ENCODE results near the gene RTL10. TPM values are rescaled to one million over a fixed set of nuclear protein-coding genes. Genes with fewer than 3 reads are reported as not detected.
"Not testable (repeated sequence)": the region's sequence is repeated elsewhere in the genome, so short reads cannot be mapped to it uniquely, and the experiment has no call there.

The RTL10 gene
- polyA plus RNA-seq, 1 donor (not counting 4 experiments of a cell fraction or from before 2014, with no cell fraction given) = 12.9 TPM

DNA sequence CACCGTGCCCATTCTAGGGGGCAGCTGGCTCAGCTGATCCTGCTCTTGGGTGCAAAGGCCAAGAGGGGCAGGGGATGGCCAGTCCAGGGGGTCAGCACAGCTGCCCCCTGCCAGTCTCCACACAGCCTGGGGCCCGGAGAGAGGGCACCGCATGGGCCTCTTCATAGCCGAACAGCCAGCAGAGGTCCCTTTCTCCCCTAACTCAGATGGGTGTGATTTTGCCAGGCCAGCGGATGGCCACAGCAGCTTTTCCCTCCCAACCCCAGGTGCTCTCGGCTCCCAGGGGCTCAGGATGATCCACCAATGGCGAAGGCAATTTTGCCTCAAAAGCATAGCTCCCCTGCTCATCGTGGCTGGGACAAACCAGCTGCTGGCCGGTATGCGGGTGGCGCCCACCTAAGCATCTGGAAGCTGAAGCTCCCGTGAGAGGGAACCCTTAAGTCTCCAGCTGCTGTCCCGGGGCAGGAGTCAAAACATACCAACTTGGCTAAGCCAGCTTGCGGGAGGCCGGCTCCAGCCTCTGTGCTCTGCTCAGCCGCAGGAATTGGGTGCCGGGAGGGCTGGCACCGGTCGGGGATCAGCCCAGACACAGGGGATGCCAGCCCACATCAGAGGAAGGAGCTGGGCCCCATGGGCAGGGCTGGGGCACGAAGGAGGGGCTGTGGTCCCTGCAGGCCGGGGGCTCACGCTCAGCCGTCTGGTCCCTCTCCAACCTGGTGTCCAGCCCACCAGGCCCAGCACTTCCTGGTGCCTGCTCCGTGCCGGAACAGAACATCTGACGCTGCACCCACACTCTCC lies 30.5 kb upstream of the RTL10 start:
- Histone ChIP-seq H3K27ac (ENCODE audit: control insufficient read depth, insufficient read depth, low read length) (no peak overlapping the region), H3K4me3 (ENCODE audit: control insufficient read depth in 2 of 3, extremely low read depth in 1 of 3, insufficient read depth in 2 of 3, low read depth in 1 of 3, low read length in 3 of 3) (no peak overlapping the region), H3K27me3 (ENCODE audit: control insufficient read depth, extremely low read depth, insufficient read depth, low read length) (no peaks in the 10 kb centered on the region), H2AFZ (ENCODE audit: control insufficient read depth, low read length) (no peak overlapping the region), H3K36me3 (ENCODE audit: control insufficient read depth in 2 of 2, extremely low read depth in 1 of 2, insufficient read depth in 2 of 2, low read length in 2 of 2) (no peaks in the 10 kb centered on the region), H3K9ac (ENCODE audit: control insufficient read depth, extremely low read depth, insufficient read depth, low read length) (no peak overlapping the region), H4K20me1 (ENCODE audit: control insufficient read depth, extremely low read depth, insufficient read depth, low read length) (no peaks in the 10 kb centered on the region), H3K4me1 (ENCODE audit: control insufficient read depth, extremely low read depth, insufficient read depth, low read length) (peaks cover 43% of the 10 kb centered on the region), H3K79me2 (ENCODE audit: control insufficient read depth, insufficient read depth, low read length) (peaks cover 2% of the 10 kb centered on the region), H3K9me3 (ENCODE audit: control insufficient read depth, low read depth, low read length) (no peaks in the 10 kb centered on the region), H3K9me1 (ENCODE audit: control insufficient read depth, extremely low read depth, insufficient read depth, low read length) (no peaks in the 10 kb centered on the region), H3K4me2 (ENCODE audit: control insufficient read depth, extremely low read depth, insufficient read depth, low read depth, low read length) (no peak overlapping the region)
- TF ChIP-seq, protein P1, sequence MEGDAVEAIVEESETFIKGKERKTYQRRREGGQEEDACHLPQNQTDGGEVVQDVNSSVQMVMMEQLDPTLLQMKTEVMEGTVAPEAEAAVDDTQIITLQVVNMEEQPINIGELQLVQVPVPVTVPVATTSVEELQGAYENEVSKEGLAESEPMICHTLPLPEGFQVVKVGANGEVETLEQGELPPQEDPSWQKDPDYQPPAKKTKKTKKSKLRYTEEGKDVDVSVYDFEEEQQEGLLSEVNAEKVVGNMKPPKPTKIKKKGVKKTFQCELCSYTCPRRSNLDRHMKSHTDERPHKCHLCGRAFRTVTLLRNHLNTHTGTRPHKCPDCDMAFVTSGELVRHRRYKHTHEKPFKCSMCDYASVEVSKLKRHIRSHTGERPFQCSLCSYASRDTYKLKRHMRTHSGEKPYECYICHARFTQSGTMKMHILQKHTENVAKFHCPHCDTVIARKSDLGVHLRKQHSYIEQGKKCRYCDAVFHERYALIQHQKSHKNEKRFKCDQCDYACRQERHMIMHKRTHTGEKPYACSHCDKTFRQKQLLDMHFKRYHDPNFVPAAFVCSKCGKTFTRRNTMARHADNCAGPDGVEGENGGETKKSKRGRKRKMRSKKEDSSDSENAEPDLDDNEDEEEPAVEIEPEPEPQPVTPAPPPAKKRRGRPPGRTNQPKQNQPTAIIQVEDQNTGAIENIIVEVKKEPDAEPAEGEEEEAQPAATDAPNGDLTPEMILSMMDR (optimal IDR thresholded peaks at IDR 0.05 in 1 of 3, IDR thresholded peaks at IDR 0.05 in 1 of 3, conservative IDR thresholded peaks at IDR 0.05 in 1 of 3; ENCODE audit: extremely low read depth in 1 of 3, insufficient read depth in 2 of 3, low read length in 3 of 3) = no peak
- TF ChIP-seq EZH2 (IDR thresholded peaks at IDR 0.05; ENCODE audit: low read length) = no peak
- no peak for FAIRE-seq
- DNase-seq (ENCODE audit: low read depth, low spot score) = no peak
- dilution Hi-C loops (cut with MboI; ENCODE audit: extremely low pct_ligation_motif_present, low sequenced_read_pairs) = no loop called here

DNA sequence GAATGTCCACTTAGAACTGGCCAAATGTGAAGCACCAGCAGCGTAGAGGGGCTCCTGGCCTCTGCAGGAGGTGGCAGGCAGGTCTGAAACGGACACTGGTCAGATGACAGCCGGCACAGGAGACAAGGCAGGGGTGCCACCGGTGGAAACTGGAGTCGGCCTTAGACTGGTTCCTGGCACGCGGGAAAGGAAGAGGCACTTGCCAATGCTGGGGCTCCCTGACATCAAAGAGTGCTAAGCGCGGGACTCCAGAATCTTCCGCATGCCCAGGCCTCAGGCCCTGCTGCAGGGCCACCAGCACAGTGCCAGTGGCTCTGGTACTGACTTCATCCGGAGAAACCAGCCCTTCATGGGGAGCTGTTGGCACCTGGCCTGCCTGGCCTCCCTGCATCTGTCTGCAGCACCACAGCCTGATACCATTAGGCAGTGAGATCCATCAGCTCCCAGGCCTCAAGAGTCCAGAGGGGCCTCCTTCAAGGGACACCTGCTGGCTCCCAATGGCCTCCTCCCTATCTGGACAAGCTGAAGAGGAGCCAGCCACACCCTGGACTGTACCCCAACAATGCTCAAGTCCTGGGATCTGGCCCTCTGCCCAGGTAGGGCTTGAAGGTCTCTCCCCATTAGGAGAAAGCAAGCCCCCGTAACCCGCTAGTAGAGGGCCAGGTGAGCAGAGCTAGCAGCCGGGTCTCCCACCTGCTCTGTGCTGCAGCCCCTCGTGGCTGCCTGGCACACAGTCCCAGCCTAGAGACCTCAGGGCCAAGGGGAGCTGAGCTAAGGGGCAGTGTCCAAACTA lies 29.7 kb upstream of the RTL10 start:
- H3K4me1 ChIP-seq (ENCODE audit: control insufficient read depth, extremely low read depth, insufficient read depth, low read length) = peaks cover 49% of the 10 kb centered on the region
- H3K79me2 ChIP-seq (ENCODE audit: control insufficient read depth, insufficient read depth, low read length) = peaks cover 8% of the 10 kb centered on the region
- DNase-seq (ENCODE audit: low read depth, low spot score) = no peak
- H3K27ac ChIP-seq (ENCODE audit: control insufficient read depth, insufficient read depth, low read length) = no peak overlapping the region
- no peaks in the 10 kb centered on the region for H3K9me1 ChIP-seq (ENCODE audit: control insufficient read depth, extremely low read depth, insufficient read depth, low read length)
- H2AFZ ChIP-seq (ENCODE audit: control insufficient read depth, low read length) = no peak overlapping the region
- TF ChIP-seq, protein P1 (optimal IDR thresholded peaks at IDR 0.05 in 1 of 3, IDR thresholded peaks at IDR 0.05 in 1 of 3, conservative IDR thresholded peaks at IDR 0.05 in 1 of 3; ENCODE audit: extremely low read depth in 1 of 3, insufficient read depth in 2 of 3, low read length in 3 of 3) = no peak
- TF ChIP-seq EZH2 (IDR thresholded peaks at IDR 0.05; ENCODE audit: low read length) = no peak
- no peak overlapping the region for H3K4me3 ChIP-seq (ENCODE audit: control insufficient read depth in 2 of 3, extremely low read depth in 1 of 3, insufficient read depth in 2 of 3, low read depth in 1 of 3, low read length in 3 of 3)
- no peaks in the 10 kb centered on the region for H3K27me3 ChIP-seq (ENCODE audit: control insufficient read depth, extremely low read depth, insufficient read depth, low read length)
- H3K9ac ChIP-seq (ENCODE audit: control insufficient read depth, extremely low read depth, insufficient read depth, low read length) = no peak overlapping the region
- no peaks in the 10 kb centered on the region for H4K20me1 ChIP-seq (ENCODE audit: control insufficient read depth, extremely low read depth, insufficient read depth, low read length)
- dilution Hi-C loops (cut with MboI; ENCODE audit: extremely low pct_ligation_motif_present, low sequenced_read_pairs) = no loop called here
- no peaks in the 10 kb centered on the region for H3K9me3 ChIP-seq (ENCODE audit: control insufficient read depth, low read depth, low read length)
- no peak overlapping the region for H3K4me2 ChIP-seq (ENCODE audit: control insufficient read depth, extremely low read depth, insufficient read depth, low read depth, low read length)
- H3K36me3 ChIP-seq (ENCODE audit: control insufficient read depth in 2 of 2, extremely low read depth in 1 of 2, insufficient read depth in 2 of 2, low read length in 2 of 2) = no peaks in the 10 kb centered on the region
- no peak for FAIRE-seq

DNA sequence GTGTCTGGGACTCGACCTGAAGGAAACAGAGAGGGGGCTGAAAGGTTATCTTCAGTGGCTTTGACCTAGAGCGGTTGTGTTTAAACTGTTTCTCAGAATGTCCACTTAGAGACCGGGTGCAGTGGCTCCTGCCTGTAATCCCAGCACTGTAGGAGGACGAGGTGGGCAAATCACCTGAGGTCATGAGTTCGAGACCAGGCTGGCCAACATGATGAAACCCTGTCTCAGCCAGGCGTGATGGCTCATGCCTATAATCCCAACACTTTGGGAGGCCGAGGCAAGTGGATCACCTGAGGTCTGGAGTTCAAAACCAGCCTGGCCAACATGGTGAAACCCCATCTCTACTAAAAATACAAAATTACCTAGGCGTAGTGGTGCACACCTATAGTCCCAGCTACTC lies 28.8 kb upstream of the RTL10 start:
- dilution Hi-C loops (cut with MboI; ENCODE audit: extremely low pct_ligation_motif_present, low sequenced_read_pairs); H3K27ac ChIP-seq (ENCODE audit: control insufficient read depth, insufficient read depth, low read length): not testable (repeated sequence)

More for the DNA sequence above, 28.8 kb upstream of the RTL10 start:
- H3K4me2 ChIP-seq (ENCODE audit: control insufficient read depth, extremely low read depth, insufficient read depth, low read depth, low read length); H3K4me3 ChIP-seq (ENCODE audit: control insufficient read depth in 2 of 3, extremely low read depth in 1 of 3, insufficient read depth in 2 of 3, low read depth in 1 of 3, low read length in 3 of 3); DNase-seq (ENCODE audit: low read depth, low spot score); H3K9me3 ChIP-seq (ENCODE audit: control insufficient read depth, low read depth, low read length); H4K20me1 ChIP-seq (ENCODE audit: control insufficient read depth, extremely low read depth, insufficient read depth, low read length); H3K79me2 ChIP-seq (ENCODE audit: control insufficient read depth, insufficient read depth, low read length); H2AFZ ChIP-seq (ENCODE audit: control insufficient read depth, low read length); H3K9ac ChIP-seq (ENCODE audit: control insufficient read depth, extremely low read depth, insufficient read depth, low read length); H3K36me3 ChIP-seq (ENCODE audit: control insufficient read depth in 2 of 2, extremely low read depth in 1 of 2, insufficient read depth in 2 of 2, low read length in 2 of 2); H3K9me1 ChIP-seq (ENCODE audit: control insufficient read depth, extremely low read depth, insufficient read depth, low read length); FAIRE-seq; H3K27me3 ChIP-seq (ENCODE audit: control insufficient read depth, extremely low read depth, insufficient read depth, low read length): not testable (repeated sequence)
- H3K4me1 ChIP-seq (ENCODE audit: control insufficient read depth, extremely low read depth, insufficient read depth, low read length) = peaks cover 49% of the 10 kb centered on the region
